ENCODE results near the gene TENT5C. TPM values are rescaled to one million over a fixed set of nuclear protein-coding genes. Genes with fewer than 3 reads are reported as not detected.
A peak's percentile ranks its signal among the peaks of the same experiment; 100 is the strongest.

Gene TENT5C
- total and polyA plus RNA-seq, 9 of the 15 experiments (the other 6 are each of a cell fraction or from before 2014, with no cell fraction given): 1.8 to 7.7 (median 4.0) TPM

DNA sequence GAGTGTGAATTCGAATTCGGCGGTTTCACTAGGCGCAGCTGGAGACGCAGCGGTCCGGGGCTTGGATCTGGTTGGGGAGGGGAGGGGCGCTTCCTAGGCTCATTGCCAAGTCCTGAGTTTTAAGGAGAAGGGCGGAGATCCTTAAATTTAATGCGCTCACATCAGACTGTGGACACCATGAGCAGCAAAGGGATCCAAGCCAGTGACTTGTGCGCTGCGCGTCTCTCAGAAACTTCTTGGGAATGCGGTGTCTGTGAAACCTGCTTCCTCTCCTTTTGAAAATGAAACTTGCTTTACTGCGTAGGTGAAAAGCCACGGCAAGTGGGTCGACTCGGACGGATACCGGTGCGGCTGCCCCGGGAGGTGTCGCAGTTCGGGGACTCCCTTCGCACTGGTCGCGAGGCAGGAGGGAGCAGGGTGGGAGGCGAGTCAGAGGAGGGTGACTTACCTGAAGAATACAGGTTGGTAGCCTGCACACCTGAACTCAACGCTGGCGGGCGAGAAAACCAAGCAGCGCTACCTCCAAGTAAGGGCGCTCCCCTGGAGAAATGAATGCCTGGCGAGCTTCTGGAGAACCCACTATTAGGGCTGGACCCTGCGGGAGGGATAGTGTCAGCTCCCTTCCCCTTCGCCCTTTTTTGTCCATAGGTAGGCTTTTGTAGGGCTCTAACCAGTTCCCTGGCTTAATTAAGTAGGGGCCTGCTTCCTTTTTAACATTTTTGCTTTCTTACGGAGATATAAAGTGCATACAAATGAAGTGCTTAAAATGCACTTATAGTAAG is 992 bp downstream of the TENT5C start (continued):
- no peak for TF ChIP-seq NFYB (IDR thresholded peaks at IDR 0.05; ENCODE audit: extremely low read depth, insufficient read length)
- TF ChIP-seq SMARCE1 (IDR thresholded peaks at IDR 0.05): peak; percentile 25; the same call in 1 of the 2 replicates
- TF ChIP-seq CTBP1 (IDR thresholded peaks at IDR 0.05; ENCODE audit: borderline replicate concordance): no peak
- TF ChIP-seq, protein P1, sequence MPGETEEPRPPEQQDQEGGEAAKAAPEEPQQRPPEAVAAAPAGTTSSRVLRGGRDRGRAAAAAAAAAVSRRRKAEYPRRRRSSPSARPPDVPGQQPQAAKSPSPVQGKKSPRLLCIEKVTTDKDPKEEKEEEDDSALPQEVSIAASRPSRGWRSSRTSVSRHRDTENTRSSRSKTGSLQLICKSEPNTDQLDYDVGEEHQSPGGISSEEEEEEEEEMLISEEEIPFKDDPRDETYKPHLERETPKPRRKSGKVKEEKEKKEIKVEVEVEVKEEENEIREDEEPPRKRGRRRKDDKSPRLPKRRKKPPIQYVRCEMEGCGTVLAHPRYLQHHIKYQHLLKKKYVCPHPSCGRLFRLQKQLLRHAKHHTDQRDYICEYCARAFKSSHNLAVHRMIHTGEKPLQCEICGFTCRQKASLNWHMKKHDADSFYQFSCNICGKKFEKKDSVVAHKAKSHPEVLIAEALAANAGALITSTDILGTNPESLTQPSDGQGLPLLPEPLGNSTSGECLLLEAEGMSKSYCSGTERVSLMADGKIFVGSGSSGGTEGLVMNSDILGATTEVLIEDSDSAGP (CRISPR knock-in tag; IDR thresholded peaks at IDR 0.05): no peak
- TF ChIP-seq, protein P2, sequence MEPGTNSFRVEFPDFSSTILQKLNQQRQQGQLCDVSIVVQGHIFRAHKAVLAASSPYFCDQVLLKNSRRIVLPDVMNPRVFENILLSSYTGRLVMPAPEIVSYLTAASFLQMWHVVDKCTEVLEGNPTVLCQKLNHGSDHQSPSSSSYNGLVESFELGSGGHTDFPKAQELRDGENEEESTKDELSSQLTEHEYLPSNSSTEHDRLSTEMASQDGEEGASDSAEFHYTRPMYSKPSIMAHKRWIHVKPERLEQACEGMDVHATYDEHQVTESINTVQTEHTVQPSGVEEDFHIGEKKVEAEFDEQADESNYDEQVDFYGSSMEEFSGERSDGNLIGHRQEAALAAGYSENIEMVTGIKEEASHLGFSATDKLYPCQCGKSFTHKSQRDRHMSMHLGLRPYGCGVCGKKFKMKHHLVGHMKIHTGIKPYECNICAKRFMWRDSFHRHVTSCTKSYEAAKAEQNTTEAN (CRISPR knock-in tag; IDR thresholded peaks at IDR 0.05): no peak
- TF ChIP-seq SNIP1 (IDR thresholded peaks at IDR 0.05; ENCODE audit: low read depth): peak; percentile 85
- no peak for TF ChIP-seq ZFP1 (CRISPR knock-in tag; IDR thresholded peaks at IDR 0.05)
- TF ChIP-seq, protein P3, sequence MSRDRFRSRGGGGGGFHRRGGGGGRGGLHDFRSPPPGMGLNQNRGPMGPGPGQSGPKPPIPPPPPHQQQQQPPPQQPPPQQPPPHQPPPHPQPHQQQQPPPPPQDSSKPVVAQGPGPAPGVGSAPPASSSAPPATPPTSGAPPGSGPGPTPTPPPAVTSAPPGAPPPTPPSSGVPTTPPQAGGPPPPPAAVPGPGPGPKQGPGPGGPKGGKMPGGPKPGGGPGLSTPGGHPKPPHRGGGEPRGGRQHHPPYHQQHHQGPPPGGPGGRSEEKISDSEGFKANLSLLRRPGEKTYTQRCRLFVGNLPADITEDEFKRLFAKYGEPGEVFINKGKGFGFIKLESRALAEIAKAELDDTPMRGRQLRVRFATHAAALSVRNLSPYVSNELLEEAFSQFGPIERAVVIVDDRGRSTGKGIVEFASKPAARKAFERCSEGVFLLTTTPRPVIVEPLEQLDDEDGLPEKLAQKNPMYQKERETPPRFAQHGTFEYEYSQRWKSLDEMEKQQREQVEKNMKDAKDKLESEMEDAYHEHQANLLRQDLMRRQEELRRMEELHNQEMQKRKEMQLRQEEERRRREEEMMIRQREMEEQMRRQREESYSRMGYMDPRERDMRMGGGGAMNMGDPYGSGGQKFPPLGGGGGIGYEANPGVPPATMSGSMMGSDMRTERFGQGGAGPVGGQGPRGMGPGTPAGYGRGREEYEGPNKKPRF (IDR thresholded peaks at IDR 0.05; ENCODE audit: low read depth, low read length): no peak
- TF ChIP-seq ZNF717 (CRISPR knock-in tag; IDR thresholded peaks at IDR 0.05): no peak
- no peak for TF ChIP-seq MEF2D (tag; conservative IDR thresholded peaks at IDR 0.05; ENCODE audit: low read depth)
- TF ChIP-seq, protein P4, sequence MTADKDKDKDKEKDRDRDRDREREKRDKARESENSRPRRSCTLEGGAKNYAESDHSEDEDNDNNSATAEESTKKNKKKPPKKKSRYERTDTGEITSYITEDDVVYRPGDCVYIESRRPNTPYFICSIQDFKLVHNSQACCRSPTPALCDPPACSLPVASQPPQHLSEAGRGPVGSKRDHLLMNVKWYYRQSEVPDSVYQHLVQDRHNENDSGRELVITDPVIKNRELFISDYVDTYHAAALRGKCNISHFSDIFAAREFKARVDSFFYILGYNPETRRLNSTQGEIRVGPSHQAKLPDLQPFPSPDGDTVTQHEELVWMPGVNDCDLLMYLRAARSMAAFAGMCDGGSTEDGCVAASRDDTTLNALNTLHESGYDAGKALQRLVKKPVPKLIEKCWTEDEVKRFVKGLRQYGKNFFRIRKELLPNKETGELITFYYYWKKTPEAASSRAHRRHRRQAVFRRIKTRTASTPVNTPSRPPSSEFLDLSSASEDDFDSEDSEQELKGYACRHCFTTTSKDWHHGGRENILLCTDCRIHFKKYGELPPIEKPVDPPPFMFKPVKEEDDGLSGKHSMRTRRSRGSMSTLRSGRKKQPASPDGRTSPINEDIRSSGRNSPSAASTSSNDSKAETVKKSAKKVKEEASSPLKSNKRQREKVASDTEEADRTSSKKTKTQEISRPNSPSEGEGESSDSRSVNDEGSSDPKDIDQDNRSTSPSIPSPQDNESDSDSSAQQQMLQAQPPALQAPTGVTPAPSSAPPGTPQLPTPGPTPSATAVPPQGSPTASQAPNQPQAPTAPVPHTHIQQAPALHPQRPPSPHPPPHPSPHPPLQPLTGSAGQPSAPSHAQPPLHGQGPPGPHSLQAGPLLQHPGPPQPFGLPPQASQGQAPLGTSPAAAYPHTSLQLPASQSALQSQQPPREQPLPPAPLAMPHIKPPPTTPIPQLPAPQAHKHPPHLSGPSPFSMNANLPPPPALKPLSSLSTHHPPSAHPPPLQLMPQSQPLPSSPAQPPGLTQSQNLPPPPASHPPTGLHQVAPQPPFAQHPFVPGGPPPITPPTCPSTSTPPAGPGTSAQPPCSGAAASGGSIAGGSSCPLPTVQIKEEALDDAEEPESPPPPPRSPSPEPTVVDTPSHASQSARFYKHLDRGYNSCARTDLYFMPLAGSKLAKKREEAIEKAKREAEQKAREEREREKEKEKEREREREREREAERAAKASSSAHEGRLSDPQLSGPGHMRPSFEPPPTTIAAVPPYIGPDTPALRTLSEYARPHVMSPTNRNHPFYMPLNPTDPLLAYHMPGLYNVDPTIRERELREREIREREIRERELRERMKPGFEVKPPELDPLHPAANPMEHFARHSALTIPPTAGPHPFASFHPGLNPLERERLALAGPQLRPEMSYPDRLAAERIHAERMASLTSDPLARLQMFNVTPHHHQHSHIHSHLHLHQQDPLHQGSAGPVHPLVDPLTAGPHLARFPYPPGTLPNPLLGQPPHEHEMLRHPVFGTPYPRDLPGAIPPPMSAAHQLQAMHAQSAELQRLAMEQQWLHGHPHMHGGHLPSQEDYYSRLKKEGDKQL (CRISPR knock-in tag; IDR thresholded peaks at IDR 0.05; ENCODE audit: borderline replicate concordance): 0 out of 2 replicates have a peak, but pooled peaks have one; percentile 22
- TF ChIP-seq TAL1 (IDR thresholded peaks at IDR 0.05): no peak
- TF ChIP-seq NR2F6 (CRISPR knock-in tag; IDR thresholded peaks at IDR 0.05): no peak
- no peak for TF ChIP-seq MIER1 (IDR thresholded peaks at IDR 0.05; ENCODE audit: low read depth)
- TF ChIP-seq, protein P5, sequence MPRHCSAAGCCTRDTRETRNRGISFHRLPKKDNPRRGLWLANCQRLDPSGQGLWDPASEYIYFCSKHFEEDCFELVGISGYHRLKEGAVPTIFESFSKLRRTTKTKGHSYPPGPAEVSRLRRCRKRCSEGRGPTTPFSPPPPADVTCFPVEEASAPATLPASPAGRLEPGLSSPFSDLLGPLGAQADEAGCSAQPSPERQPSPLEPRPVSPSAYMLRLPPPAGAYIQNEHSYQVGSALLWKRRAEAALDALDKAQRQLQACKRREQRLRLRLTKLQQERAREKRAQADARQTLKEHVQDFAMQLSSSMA (CRISPR knock-in tag; IDR thresholded peaks at IDR 0.05): no peak
- TF ChIP-seq SIN3A (IDR thresholded peaks at IDR 0.05; ENCODE audit: borderline replicate concordance in 2 of 2, control insufficient read depth in 1 of 2, low read depth in 2 of 2, low read length in 2 of 2): no peak

Data from K562 (cell line).